Aorta (tissue), 5 donors: ENCODE measurements around the gene PIWIL4. TPM values are rescaled to one million over a fixed set of nuclear protein-coding genes. Genes with fewer than 3 reads are reported as not detected.

Source experiments
- ATAC-seq: fragments of 200-7000 bp; cut with Tn5 transposase; one replicate; pipeline ENCODE4 v1.9.1; 2022; ENCODE audit warnings: moderate library complexity; ENCODE audit not compliant: low FRiP score
- DNase-seq, 2 donors: peaks; one replicate each; pipeline ENCODE4 v3.0.0-alpha.2; 2020
- H3K27ac ChIP-seq, 2 donors: one replicate each; pipeline ENCODE4 v1.5.1; 2013; ENCODE audit warnings: low read length in 2 of 2, mild to moderate bottlenecking in 2 of 2, moderate library complexity in 2 of 2, control low read depth in 1 of 2, inconsistent platforms in 1 of 2, low read depth in 1 of 2
- H3K27me3 ChIP-seq, 2 donors: one replicate each; pipeline ENCODE4 v1.6.1; 2013; ENCODE audit warnings: control low read depth in 1 of 2, low read length in 1 of 2, mild to moderate bottlenecking in 1 of 2, moderate library complexity in 1 of 2; ENCODE audit not compliant: insufficient read depth in 2 of 2, control insufficient read depth in 1 of 2
- H3K36me3 ChIP-seq, 2 donors: one replicate each; pipeline ENCODE4 v1.6.1; 2013; ENCODE audit warnings: control low read depth in 1 of 2, low read length in 1 of 2, mild to moderate bottlenecking in 1 of 2; ENCODE audit not compliant: insufficient read depth in 2 of 2, control insufficient read depth in 1 of 2
- H3K4me1 ChIP-seq, 2 donors: one replicate each; pipeline ENCODE4 v1.6.1; 2013; ENCODE audit warnings: low read length in 2 of 2, control low read depth in 1 of 2, mild to moderate bottlenecking in 1 of 2, moderate library complexity in 1 of 2; ENCODE audit not compliant: insufficient read depth in 2 of 2, control insufficient read depth in 1 of 2
- H3K4me3 ChIP-seq, 2 donors: one replicate each; pipeline ENCODE4 v1.5.1; 2013; ENCODE audit warnings: low read length in 2 of 2, control low read depth in 1 of 2, mild to moderate bottlenecking in 1 of 2
- H3K9me3 ChIP-seq: one replicate; pipeline ENCODE4 v1.6.1; 2013; ENCODE audit warnings: mild to moderate bottlenecking, low read length; ENCODE audit not compliant: control insufficient read depth
- WGBS, 2 donors: extraction: QIAGEN DNeasy Blood & Tissue Kit; methylation state at CpG; one replicate each; pipeline ENCODE4 v1.1.7; 2013; 5-methylcytosine and 5-hydroxymethylcytosine counted together
- intact Hi-C, 2 donors: fragments of 100-400 bp; cut with DNase I; formaldehyde crosslinking; loops; one replicate each; pipeline versions ENCODE4 v1.14.2 to v1.15.0; 2022
- polyA plus RNA-seq, 2 donors: library from polyadenylated mRNA; stranded (reverse); fragments of 200-250 nt; gene quantifications; one replicate each; pipeline ENCODE4 v1.2.3, GENCODE V29; 2013
- total RNA-seq, 2 donors: library from RNA; stranded (reverse); fragmentation: NEBNext Ultra II Directional; extraction: Animal tissue kit (Norgen Biotek cat#: 25700); gene quantifications; one replicate each; pipeline ENCODE4 v1.2.1, GENCODE V29; 2021
- donor health status: healthy with polysubstance abuse.
- donor health status: Bipolar disorder and iron deficiency.
- donor health status: DM: no; HTN: no; CAD: no.
- donor health status: DM: no; HTN: no; CAD: no.
- donor health status: DM: yes; HTN: yes; CAD: no.

The PIWIL4 gene
- total and polyA plus RNA-seq, 4 donors, result 2.8 to 12.9 (median 5.7) TPM

GRCh38 chr11:94664346-94664745 lies 97.2 kb downstream of the PIWIL4 start:
- H3K27ac ChIP-seq, result no peak overlapping the region
- DNase-seq (no peak), ATAC-seq (no peak)
- H3K9me3 ChIP-seq, result peaks cover 2% of the 10 kb centered on the region
- no peak overlapping the region for H3K4me3 ChIP-seq
- no peaks in the 10 kb centered on the region for H3K27me3 ChIP-seq
- intact Hi-C loops, result no loop called here
- no peaks in the 10 kb centered on the region for H3K36me3 ChIP-seq
- H3K4me1 ChIP-seq, result no peaks in the 10 kb centered on the region

DNA sequence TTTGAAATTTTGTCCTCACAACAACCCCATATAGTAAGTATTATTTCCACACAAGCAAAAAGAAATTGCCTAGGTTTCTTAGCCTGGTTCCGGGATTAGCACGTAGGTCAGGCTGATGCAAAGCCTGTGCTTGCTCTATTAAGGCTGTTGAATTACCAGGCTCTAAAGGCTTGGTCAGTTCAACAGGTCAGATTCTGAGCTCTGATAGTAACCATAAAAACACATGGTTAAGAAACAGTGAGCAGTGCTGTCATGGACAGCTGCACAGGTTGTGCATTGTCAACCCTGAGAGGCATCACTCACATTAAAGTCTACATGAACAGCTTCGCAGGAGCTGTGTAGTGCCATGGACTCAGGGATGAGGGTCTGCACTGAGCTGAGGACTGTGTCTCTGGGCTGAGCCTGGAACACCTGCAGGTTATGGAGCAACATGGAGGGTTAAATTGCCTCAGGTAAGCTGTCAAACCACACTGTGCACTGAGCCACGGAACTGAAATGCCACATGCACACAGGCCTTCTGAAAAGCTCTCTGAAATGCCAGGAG lies 98.0 kb downstream of the PIWIL4 start:
- 66 to 90% methylated on average over 4 of the region's 4 CpGs for WGBS, 2 donors
- Histone ChIP-seq H3K36me3 (no peaks in the 10 kb centered on the region), H3K4me3 (no peak overlapping the region), H3K9me3 (peaks cover 2% of the 10 kb centered on the region), H3K4me1 (no peaks in the 10 kb centered on the region), H3K27me3 (no peaks in the 10 kb centered on the region), H3K27ac (no peak overlapping the region)
- DNase-seq (no peak), ATAC-seq (no peak)
- intact Hi-C loops, result no loop called here

DNA sequence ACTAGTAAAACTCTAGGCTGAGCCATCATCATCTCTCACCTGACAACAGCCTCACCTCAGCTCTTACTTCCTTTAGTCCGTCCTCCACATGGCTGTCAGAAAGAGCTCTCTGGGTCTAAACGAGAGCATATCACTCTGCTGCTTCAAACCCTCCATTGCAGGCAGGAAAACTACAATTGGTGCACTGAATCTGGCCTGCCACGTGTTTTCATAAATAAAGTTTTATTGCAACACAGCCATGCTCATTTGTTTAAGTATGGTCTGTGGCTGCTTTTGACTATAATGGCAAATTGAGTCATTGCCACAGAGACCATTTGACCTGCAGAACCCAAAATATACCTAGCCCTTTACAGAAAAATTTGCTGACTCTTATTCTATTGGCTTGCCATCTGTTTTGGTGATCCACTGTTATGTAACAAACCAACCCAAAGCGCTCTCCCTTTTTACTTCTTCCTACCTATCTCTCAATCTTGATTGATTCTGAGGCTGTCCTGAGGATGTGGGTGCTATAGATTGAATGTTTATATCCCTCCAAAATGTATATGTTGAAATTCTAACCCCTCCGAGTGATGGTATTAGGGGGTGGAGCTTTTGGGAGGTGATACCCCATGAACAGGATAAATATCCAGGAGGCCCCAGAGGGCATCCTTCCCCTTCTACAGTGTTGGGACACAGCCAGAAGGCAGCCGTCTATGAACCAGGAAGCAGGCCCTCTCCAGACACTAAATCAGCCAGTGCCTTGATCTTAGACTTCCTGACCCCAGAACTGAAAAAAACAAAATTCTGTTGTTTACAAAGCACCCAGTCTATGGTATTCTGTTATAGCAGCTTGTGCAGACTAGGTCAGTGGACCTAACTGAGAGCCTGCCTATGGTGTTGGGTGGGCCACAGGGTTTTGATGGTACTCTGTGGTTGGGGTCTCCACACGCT lies 99.9 kb downstream of the PIWIL4 start:
- no peaks in the 10 kb centered on the region for H3K27me3 ChIP-seq
- ATAC-seq, result no peak
- no peak overlapping the region for H3K27ac ChIP-seq
- intact Hi-C loops, result no loop called here
- no peak overlapping the region for H3K4me3 ChIP-seq
- H3K36me3 ChIP-seq, result no peaks in the 10 kb centered on the region
- H3K4me1 ChIP-seq, result no peaks in the 10 kb centered on the region
- WGBS, 2 donors, result 94 to 96% methylated on average over 7 of the region's 7 CpGs
- no peak for DNase-seq
- peaks cover 4% of the 10 kb centered on the region for H3K9me3 ChIP-seq

GRCh38 chr11:94668212-94668793 lies 101.1 kb downstream of the PIWIL4 start:
- H3K27me3 ChIP-seq, result no peaks in the 10 kb centered on the region
- 87 to 93% methylated on average over 2 of the region's 2 CpGs for WGBS, 2 donors
- no peaks in the 10 kb centered on the region for H3K36me3 ChIP-seq
- intact Hi-C loops, result no loop called here
- no peak overlapping the region for H3K4me3 ChIP-seq
- peaks cover 3% of the 10 kb centered on the region for H3K9me3 ChIP-seq
- no peak overlapping the region for H3K27ac ChIP-seq
- ATAC-seq (no peak), DNase-seq (no peak)
- H3K4me1 ChIP-seq, result no peaks in the 10 kb centered on the region

GRCh38 chr11:94669023-94669422 lies 101.9 kb downstream of the PIWIL4 start:
- H3K27me3 ChIP-seq, result no peaks in the 10 kb centered on the region
- intact Hi-C loops, result no loop called here
- peaks cover 2% of the 10 kb centered on the region for H3K9me3 ChIP-seq
- DNase-seq (no peak), ATAC-seq (no peak)
- no peak overlapping the region for H3K4me3 ChIP-seq
- H3K27ac ChIP-seq, result no peak overlapping the region
- H3K4me1 ChIP-seq, result no peaks in the 10 kb centered on the region
- 20 to 58% methylated on average over 4 of the region's 4 CpGs for WGBS, 2 donors
- H3K36me3 ChIP-seq, result no peaks in the 10 kb centered on the region

Other genes starting within 250 kb of the PIWIL4 start
- under 1 TPM in 1 of 2 donors, not detected in 1; 0.15 TPM for gene GPR83, start 165.9 kb upstream of the PIWIL4 start, total RNA-seq
- not detected for gene GPR83, start 165.9 kb upstream of the PIWIL4 start, polyA plus RNA-seq
- gene MRE11, start 73.5 kb upstream of the PIWIL4 start, total RNA-seq, result 10 to 100 TPM; 16.0 to 27.9 TPM
- gene MRE11, start 73.5 kb upstream of the PIWIL4 start, polyA plus RNA-seq, result 1 to 10 TPM; 3.4 to 5.0 TPM
- gene ANKRD49, start 73.4 kb upstream of the PIWIL4 start, total RNA-seq, result 10 to 100 TPM; 12.6 to 14.4 TPM
- 10 to 100 TPM in 1 of 2 donors, 1 to 10 TPM in 1; 8.8 to 26.1 TPM for gene ANKRD49, start 73.4 kb upstream of the PIWIL4 start, polyA plus RNA-seq
- gene C11orf97, start 54.9 kb upstream of the PIWIL4 start, total RNA-seq, result not detected
- not detected for gene C11orf97, start 54.9 kb upstream of the PIWIL4 start, polyA plus RNA-seq
- gene FUT4, start 23.4 kb upstream of the PIWIL4 start, total RNA-seq, result 1 to 10 TPM; 8.7 to 9.7 TPM
- gene FUT4, start 23.4 kb upstream of the PIWIL4 start, polyA plus RNA-seq, result 1 to 10 TPM; 2.6 to 3.9 TPM
- 10 to 100 TPM; 66.2 to 78.5 TPM for gene AMOTL1, start 201.0 kb downstream of the PIWIL4 start, total RNA-seq
- gene AMOTL1, start 201.0 kb downstream of the PIWIL4 start, polyA plus RNA-seq, result 10 to 100 TPM; 12.5 to 13.0 TPM